Measurements from ENCODE around the gene IAH1. TPM values are rescaled to one million over a fixed set of nuclear protein-coding genes. Genes with fewer than 3 reads are reported as not detected.

IAH1 gene, protein sequence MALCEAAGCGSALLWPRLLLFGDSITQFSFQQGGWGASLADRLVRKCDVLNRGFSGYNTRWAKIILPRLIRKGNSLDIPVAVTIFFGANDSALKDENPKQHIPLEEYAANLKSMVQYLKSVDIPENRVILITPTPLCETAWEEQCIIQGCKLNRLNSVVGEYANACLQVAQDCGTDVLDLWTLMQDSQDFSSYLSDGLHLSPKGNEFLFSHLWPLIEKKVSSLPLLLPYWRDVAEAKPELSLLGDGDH
- 36.9 TPM for total RNA-seq

DNA sequence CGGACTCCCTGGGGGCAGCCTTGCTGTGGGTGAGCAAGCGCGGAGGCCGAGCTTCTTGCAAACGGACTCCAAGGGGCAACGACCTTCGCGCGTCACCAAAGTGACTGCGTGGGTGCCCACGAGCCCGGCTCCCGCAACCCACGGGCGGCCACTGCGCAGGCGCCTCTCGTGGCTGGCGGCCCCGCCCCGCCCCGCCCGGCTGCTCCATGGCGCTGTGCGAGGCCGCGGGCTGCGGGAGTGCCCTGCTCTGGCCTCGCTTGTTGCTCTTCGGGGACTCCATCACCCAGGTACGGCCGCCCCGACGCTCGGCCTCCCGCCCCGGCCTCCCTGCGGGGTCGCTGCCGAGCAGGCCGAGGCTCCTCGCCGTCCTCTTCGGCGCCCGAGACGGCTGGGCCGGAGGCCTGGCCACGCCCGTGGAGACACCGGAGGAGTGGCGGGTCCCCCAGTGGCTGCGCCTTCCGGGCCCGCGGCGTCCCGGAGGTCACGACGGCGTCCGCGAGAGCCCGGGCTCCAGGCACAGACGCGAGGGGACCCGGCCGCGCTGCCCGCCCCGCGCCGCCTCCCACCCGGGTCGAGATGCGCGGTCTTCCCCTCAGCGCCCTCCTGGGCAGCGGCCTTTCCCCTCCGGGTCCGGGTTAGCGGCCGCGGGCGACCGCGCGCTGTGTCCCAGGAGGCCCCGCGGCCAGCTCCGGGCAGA, at the start of gene IAH1:
Gene IAH1, plus strand, starts transcription at position 191 of the 697 bp plus-strand sequence. Its CDS starts 16 bp downstream, at position 207.
- Histone ChIP-seq H3K4me3 (ENCODE audit: low read length) (peak within 1 kb of the TSS; percentile 69), H3K4me1 (ENCODE audit: insufficient read depth, low read length) (peaks cover 33% of the 10 kb centered on the region), H3K9me3 (ENCODE audit: low read depth, low read length) (no peaks in the 10 kb centered on the region), H3K27me3 (ENCODE audit: insufficient read depth, low read length) (no peaks in the 10 kb centered on the region)

DNA sequence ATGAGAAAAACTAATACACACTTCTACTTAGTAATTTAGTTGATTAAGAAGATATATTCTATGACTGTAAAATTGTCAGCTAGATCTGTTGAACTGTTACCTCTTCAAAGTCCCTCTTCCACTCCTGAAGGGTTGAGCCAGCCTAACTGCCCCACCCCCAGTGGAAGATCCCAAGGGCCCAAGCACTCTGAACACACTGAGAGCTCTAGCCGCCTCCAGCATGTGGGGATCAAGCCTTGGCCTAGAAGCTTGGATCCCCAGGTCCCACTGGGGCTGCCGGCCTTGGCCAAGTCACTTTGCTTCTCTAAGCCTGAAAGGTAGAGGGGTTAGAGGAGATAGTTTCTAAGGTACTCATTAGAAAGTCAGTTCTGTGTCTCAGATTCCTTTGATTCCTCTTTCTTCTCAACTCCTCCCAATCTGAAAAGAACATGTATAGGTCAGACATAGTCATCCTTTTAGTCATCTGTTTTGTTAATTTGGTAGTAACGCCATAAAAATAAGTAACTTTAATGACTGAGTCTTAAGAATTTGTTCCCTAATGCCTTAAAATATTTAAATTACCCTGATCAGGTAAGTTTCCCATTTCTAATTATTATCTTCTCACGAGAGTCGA, 45.3 kb upstream of the IAH1 start:
- no peaks in the 10 kb centered on the region for H3K9me3 ChIP-seq (ENCODE audit: low read depth, low read length)

DNA sequence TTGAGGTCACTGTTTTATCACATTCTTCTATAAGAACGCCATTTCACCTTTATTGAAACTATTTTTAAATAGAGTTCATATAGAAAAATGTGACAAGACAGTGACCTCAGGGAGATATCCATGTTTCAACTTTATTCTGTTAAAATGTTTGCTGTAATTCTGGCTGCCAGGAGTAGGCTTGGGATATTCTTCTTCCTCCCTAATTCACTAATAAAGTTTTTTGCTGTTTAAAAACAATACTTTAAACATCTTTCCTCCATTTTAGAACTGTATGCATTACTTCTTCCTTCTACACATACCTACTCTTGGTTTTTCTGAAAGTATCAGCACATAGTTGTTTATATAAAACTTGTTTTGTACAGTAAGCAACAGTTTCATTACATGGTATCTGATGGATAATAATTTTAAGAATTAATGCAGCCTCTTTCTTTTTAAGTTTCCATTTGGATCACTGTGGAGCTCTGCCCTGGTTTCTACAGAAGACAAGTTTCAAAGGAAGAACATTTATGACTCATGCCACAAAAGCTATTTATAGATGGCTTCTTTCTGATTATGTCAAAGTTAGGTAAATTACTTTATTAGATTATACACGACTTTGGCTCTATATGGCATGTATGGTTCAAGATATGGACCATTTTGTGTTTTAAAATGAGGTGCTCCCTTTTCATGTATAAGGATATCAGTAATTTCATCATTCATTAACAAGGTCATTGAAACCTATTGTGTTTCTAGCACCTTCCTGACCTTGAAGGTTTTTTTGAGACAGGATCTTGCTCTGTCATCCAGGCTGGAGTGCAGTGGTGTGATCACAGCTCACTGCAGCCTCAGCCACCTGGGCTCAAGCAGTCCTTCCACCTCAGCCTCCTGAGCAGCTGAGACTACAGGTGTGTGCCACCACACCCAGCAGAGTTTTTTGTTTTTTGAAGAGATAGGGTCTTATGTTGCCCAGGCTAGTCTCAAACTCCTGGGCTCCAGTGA, 43.7 kb upstream of the IAH1 start:
- H3K9me3 ChIP-seq (ENCODE audit: low read depth, low read length) = no peaks in the 10 kb centered on the region
- no peaks in the 10 kb centered on the region for H3K27me3 ChIP-seq (ENCODE audit: insufficient read depth, low read length)

More for the DNA sequence above, 45.3 kb upstream of the IAH1 start:
- H3K27me3 ChIP-seq (ENCODE audit: insufficient read depth, low read length) = no peaks in the 10 kb centered on the region
- no peak overlapping the region for H3K4me3 ChIP-seq (ENCODE audit: low read length)
- peaks cover 12% of the 10 kb centered on the region for H3K4me1 ChIP-seq (ENCODE audit: insufficient read depth, low read length)

DNA sequence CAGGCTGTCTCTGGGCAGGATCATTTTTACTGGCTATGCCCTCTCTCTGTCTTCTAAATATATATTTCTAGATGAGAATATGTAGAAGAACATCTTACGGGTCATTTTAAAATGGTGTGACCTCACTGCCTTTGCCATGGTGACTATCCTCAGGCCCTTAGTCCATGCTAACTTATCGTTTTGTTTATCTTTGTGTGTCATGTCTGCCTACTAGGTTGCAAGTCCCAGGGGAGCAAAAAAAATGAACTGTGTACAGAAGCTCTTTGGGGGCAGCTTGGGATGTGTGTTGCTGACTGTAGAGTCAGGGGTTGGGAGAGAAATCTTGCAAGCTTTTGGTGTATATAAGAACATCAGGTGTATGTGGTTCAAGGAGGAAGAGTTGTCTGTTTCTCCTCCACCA, 39.9 kb upstream of the IAH1 start:
- no peaks in the 10 kb centered on the region for H3K9me3 ChIP-seq (ENCODE audit: low read depth, low read length)
- no peaks in the 10 kb centered on the region for H3K4me1 ChIP-seq (ENCODE audit: insufficient read depth, low read length)

More for the DNA sequence above, 43.7 kb upstream of the IAH1 start:
- Histone ChIP-seq H3K4me3 (ENCODE audit: low read length) (no peak overlapping the region), H3K4me1 (ENCODE audit: insufficient read depth, low read length) (no peaks in the 10 kb centered on the region)

DNA sequence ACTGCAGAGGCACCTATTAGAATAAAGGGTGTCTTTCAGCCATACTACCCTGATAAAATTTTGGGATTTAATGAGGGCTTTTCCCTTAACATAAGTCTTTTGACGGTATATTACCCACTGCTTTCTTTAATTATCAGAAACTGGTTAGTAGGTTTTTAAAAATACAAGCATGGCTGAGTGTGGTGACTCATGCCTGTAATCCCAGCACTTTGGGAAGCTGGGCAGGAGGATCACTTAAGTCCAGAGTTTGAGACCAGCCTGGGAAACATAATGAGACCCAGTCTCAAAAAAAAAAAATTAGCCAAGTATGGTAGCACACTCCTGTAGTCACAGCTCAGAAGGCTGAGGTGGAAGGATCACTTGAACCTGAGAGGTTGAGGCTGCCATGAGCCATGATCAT, 34.8 kb upstream of the IAH1 start:
- Histone ChIP-seq H3K27me3 (ENCODE audit: insufficient read depth, low read length) (no peaks in the 10 kb centered on the region), H3K4me3 (ENCODE audit: low read length) (no peak overlapping the region), H3K9me3 (ENCODE audit: low read depth, low read length) (no peaks in the 10 kb centered on the region), H3K4me1 (ENCODE audit: insufficient read depth, low read length) (no peaks in the 10 kb centered on the region)

More for the DNA sequence above, 39.9 kb upstream of the IAH1 start:
- no peak overlapping the region for H3K4me3 ChIP-seq (ENCODE audit: low read length)
- H3K27me3 ChIP-seq (ENCODE audit: insufficient read depth, low read length) = no peaks in the 10 kb centered on the region

DNA sequence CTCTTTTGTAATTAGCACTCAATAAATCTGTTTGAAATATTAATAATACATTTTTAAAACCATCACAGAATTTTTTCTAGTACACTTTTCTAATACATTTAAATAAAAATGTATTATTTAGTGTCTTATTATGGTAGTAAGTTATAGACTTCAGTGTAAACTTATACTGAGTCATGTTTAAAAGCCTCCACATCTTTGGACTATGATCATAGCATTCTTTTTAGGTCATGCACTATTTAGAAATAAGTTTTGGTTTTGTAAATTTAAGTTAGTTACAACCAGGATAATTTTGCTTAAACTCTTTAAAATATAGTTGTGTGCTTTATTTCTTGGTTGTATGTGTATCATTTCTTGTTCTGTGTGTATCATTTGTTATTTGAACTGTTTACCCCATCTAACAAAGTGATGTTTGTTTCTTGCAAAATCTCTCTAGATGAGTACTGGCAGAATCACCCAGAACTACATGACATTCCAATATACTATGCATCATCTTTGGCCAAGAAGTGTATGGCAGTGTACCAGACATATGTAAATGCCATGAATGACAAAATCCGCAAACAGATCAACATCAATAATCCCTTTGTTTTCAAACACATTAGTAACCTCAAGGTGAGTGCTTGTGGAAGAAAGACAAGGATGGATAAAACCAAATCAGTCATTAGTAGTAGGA, 34.2 kb upstream of the IAH1 start:
- no peaks in the 10 kb centered on the region for H3K9me3 ChIP-seq (ENCODE audit: low read depth, low read length)
- no peaks in the 10 kb centered on the region for H3K4me1 ChIP-seq (ENCODE audit: insufficient read depth, low read length)
- no peaks in the 10 kb centered on the region for H3K27me3 ChIP-seq (ENCODE audit: insufficient read depth, low read length)
- no peak overlapping the region for H3K4me3 ChIP-seq (ENCODE audit: low read length)

DNA sequence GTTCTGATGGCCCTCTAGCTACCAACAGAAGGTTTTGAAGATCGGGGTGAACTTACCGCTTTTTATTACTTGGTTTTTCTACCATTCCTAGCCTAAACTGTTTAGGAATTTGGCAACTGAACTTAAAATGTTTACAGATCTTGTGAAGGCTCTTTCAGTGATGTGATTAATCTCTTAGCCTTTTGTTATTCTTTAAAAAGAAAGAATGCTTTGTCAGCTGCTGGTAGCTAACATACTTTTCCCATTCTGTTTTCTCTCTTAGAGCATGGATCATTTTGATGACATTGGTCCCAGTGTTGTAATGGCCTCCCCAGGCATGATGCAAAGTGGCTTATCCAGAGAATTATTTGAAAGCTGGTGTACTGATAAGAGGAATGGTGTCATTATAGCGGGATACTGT, 32.8 kb upstream of the IAH1 start:
- Histone ChIP-seq H3K27me3 (ENCODE audit: insufficient read depth, low read length) (no peaks in the 10 kb centered on the region), H3K4me1 (ENCODE audit: insufficient read depth, low read length) (no peaks in the 10 kb centered on the region), H3K4me3 (ENCODE audit: low read length) (no peak overlapping the region), H3K9me3 (ENCODE audit: low read depth, low read length) (no peaks in the 10 kb centered on the region)

DNA sequence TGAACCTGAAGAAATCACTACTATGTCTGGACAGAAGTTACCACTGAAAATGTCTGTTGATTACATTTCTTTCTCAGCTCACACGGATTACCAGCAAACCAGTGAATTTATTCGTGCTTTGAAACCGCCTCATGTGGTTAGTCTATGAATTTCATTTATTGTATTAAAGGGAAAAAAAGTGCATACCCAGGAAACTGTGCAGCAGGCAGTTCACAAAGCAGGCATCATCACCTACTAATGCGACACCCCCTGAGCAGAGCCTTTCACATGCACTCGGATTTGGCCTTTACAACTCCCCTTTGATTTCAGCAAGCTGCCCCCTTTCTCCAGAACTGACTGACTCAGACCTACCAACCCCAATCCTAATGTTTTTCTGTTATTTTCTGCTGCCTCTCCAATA, 30.8 kb upstream of the IAH1 start:
- Histone ChIP-seq H3K9me3 (ENCODE audit: low read depth, low read length) (no peaks in the 10 kb centered on the region), H3K27me3 (ENCODE audit: insufficient read depth, low read length) (no peaks in the 10 kb centered on the region), H3K4me1 (ENCODE audit: insufficient read depth, low read length) (no peaks in the 10 kb centered on the region), H3K4me3 (ENCODE audit: low read length) (no peak overlapping the region)

DNA sequence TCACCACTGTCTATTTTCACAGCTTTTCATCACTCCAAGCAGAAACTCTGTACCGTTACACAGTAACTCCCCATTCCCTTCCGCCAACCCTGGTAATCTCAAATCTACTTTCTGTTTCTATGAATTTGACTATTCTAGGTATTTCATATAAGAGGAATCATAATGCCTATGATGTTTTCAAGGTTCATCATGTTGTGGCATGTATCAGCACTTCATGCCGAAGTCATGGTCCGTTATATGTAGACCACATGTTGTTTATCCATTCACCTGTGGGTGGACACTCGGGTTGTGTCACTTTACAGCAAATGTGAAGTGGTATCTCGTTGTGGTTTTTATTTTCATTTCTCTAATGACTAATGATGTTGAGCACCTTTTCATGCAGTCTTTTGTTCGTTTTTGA, 29.3 kb upstream of the IAH1 start:
- Histone ChIP-seq H3K9me3 (ENCODE audit: low read depth, low read length) (no peaks in the 10 kb centered on the region), H3K4me3 (ENCODE audit: low read length) (no peak overlapping the region), H3K4me1 (ENCODE audit: insufficient read depth, low read length) (no peaks in the 10 kb centered on the region), H3K27me3 (ENCODE audit: insufficient read depth, low read length) (no peaks in the 10 kb centered on the region)

DNA sequence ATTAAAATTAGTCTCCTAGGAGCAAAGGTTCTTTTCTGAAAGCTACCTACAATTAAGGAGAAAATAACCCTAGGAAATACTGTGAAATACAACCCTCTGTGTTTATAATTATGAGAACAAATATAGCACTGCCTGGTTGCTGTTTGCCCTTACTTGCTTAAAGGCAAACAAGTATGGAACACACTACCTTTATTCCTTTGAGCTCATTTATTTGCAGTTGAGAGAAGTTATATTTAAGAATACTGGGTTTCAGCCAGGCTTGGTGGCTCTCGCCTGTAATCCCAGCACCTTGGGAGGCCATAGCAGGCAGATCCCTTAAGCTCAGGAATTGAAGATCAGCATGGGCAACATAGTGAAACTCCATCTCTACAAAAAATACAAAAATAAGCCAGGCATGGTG, 23.1 kb upstream of the IAH1 start:
- H3K4me3 ChIP-seq (ENCODE audit: low read length) = no peak overlapping the region
- H3K9me3 ChIP-seq (ENCODE audit: low read depth, low read length) = no peaks in the 10 kb centered on the region
- H3K27me3 ChIP-seq (ENCODE audit: insufficient read depth, low read length) = no peaks in the 10 kb centered on the region
- no peaks in the 10 kb centered on the region for H3K4me1 ChIP-seq (ENCODE audit: insufficient read depth, low read length)

DNA sequence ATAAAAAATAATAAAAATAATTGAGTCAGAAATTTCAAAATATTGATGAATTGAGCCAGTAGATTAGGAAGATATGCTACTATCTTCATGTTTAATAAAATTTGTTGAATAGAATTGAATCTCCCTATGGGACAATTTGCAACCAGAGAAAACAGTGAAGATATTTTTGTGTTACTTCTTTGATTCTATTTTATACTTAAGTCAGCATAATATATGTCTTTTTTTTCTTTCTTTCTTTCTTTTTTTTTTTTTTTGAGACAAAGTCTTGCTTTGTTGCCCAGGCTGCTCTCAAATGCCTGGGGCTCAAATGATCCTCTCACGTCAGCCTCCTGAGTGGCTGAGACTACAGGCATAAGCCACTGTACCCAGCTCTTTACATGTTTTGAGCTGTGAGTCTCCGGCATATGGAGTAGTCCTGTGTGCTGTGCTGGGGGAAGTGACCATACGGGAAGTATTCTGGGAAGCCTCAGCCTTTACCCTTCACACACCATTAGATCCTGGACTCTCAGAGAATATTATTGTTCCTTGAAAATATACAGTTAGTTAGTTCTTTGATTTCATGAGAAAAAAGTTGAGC, 13.8 kb upstream of the IAH1 start:
- H3K27me3 ChIP-seq (ENCODE audit: insufficient read depth, low read length) = no peaks in the 10 kb centered on the region
- peaks cover 8% of the 10 kb centered on the region for H3K4me1 ChIP-seq (ENCODE audit: insufficient read depth, low read length)
- no peaks in the 10 kb centered on the region for H3K9me3 ChIP-seq (ENCODE audit: low read depth, low read length)
- no peak overlapping the region for H3K4me3 ChIP-seq (ENCODE audit: low read length)

DNA sequence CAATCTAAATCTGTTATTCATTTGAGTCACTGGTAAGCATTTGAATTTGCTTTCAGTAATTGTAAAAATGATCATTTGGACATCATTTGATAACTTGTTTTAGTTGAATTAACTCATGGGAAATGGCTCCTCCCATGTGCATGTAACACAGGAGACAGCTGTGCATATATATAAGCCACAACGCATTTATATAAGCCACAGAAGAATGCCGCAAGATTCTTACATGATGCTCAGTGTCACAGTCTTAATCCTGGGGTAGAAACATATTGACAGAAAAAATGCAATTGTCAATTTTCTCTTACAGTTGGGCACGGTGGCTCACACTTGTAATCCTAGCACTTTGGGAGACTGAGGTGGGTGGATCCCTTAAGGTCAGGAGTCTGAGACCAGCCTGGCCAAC, 13.3 kb upstream of the IAH1 start:
- Histone ChIP-seq H3K9me3 (ENCODE audit: low read depth, low read length) (no peaks in the 10 kb centered on the region), H3K27me3 (ENCODE audit: insufficient read depth, low read length) (no peaks in the 10 kb centered on the region), H3K4me1 (ENCODE audit: insufficient read depth, low read length) (peaks cover 8% of the 10 kb centered on the region), H3K4me3 (ENCODE audit: low read length) (no peak overlapping the region)

DNA sequence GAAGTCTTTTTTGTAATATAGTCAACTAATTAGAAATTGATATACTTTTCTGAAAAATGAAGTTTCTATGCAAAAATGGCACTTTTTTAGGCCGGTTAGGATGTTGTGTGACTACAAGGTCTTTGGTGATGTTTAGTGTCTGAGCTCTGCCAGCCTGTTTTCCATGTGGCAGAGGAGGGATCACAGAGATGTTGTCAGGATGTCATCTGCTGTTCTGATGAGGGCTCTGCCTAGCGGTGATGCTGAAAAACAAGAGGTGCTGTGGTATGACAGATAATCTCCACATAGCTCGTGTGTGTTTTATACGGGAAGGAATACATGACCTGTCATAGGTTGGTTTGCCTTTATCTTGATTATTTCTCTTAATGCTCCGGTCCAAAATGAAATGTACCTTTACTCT, 12.0 kb upstream of the IAH1 start:
- Histone ChIP-seq H3K4me3 (ENCODE audit: low read length) (no peak overlapping the region), H3K9me3 (ENCODE audit: low read depth, low read length) (no peaks in the 10 kb centered on the region), H3K4me1 (ENCODE audit: insufficient read depth, low read length) (peaks cover 8% of the 10 kb centered on the region), H3K27me3 (ENCODE audit: insufficient read depth, low read length) (no peaks in the 10 kb centered on the region)

Data from mononuclear cell (primary cell).